HEK293 (cell line): ENCODE measurements around the gene OMA1.

Experiments
- CTCF ChIA-PET: fragments of 350-600 bp; formaldehyde crosslinking; extraction: SDS; loops from one replicate; lab custom pipeline; 2021; ENCODE audit warnings: antibody characterized with exemption; lab: Yijun Ruan, JAX
- POLR2A ChIA-PET: fragments of 300-600 bp; formaldehyde crosslinking; extraction: SDS; loops from one replicate; lab custom pipeline; 2020; ENCODE audit warnings: antibody characterized with exemption, inconsistent platforms; lab: Yijun Ruan, JAX
- H3K27ac ChIP-seq: fragments of 200-500 bp; sonication (Bioruptor generic); 2 replicates; pipeline ENCODE4 v1.5.1; 2014; ENCODE audit warnings: low read depth, low read length, control low read depth, inconsistent platforms; ENCODE audit errors: extremely low read depth
- H3K36me3 ChIP-seq, 2 experiments: fragments of 200-500 bp in 1 of 2; sonication (Bioruptor generic) in 1 of 2; 1 replicate in 1 of 2; 2 replicates in 1 of 2; pipeline ENCODE4 v1.5.1; 2014 to 2017; ENCODE audit warnings: inconsistent platforms in 2 of 2, low read length in 2 of 2; ENCODE audit not compliant: control insufficient read depth in 2 of 2, insufficient read depth in 1 of 2
- H3K4me1 ChIP-seq: fragments of 200-500 bp; sonication (Bioruptor generic); 2 replicates; pipeline ENCODE4 v1.5.1; 2014; ENCODE audit warnings: mild to moderate bottlenecking, low read length, inconsistent platforms; ENCODE audit not compliant: control insufficient read depth, insufficient read depth
- H3K4me3 ChIP-seq: 2 replicates; pipeline ENCODE4 v1.5.1; 2011; ENCODE audit warnings: low read depth, mild to moderate bottlenecking, control low read depth, low read length, moderate library complexity
- H3K9me3 ChIP-seq: fragments of 200-500 bp; sonication (Bioruptor generic); 2 replicates; pipeline ENCODE4 v1.5.1; 2014; ENCODE audit warnings: low read depth, low read length, inconsistent platforms; ENCODE audit not compliant: control insufficient read depth, insufficient read depth
- HOXA7 ChIP-seq: sonication (generic); formaldehyde crosslinking; IDR thresholded peaks from 2 replicates; pipeline ENCODE4 v1.8.1; 2022; ENCODE audit warnings: missing genetic modification reagents, borderline replicate concordance
- OVOL3 ChIP-seq: fragments of 450-650 bp; formaldehyde crosslinking; IDR thresholded peaks from 2 replicates; pipeline ENCODE4 v1.5.1; 2016; ENCODE audit warnings: missing biosample characterization, missing genetic modification characterization
- WT1 ChIP-seq: fragments of 450-650 bp; formaldehyde crosslinking; IDR thresholded peaks from 2 replicates; pipeline ENCODE4 v1.5.1; 2016; ENCODE audit warnings: missing biosample characterization, missing genetic modification characterization
- ZNF140 ChIP-seq: fragments of 450-650 bp; formaldehyde crosslinking; IDR thresholded peaks from 2 replicates; pipeline ENCODE4 v1.5.1; 2016; ENCODE audit warnings: missing biosample characterization, missing genetic modification characterization
- ZNF514 ChIP-seq: fragments of 450-650 bp; formaldehyde crosslinking; IDR thresholded peaks from 2 replicates; pipeline ENCODE4 v1.5.1; 2016; ENCODE audit warnings: missing biosample characterization, missing genetic modification characterization
- ZNF521 ChIP-seq: fragments of 450-650 bp; formaldehyde crosslinking; IDR thresholded peaks from 2 replicates; pipeline ENCODE4 v1.5.1; 2017; ENCODE audit warnings: missing biosample characterization, mild to moderate bottlenecking, missing genetic modification characterization
- ZNF549 ChIP-seq: fragments of 450-650 bp; IDR thresholded peaks from 2 replicates; pipeline ENCODE4 v1.5.1; 2018; ENCODE audit warnings: missing biosample characterization, missing genetic modification characterization, mild to moderate bottlenecking, inconsistent platforms, moderate library complexity
- ZNF555 ChIP-seq: fragments of 450-650 bp; formaldehyde crosslinking; conservative IDR thresholded peaks from 2 replicates; pipeline ENCODE4 v1.5.1; 2017; ENCODE audit warnings: missing biosample characterization, mild to moderate bottlenecking, missing genetic modification characterization, inconsistent platforms
- ZNF561 ChIP-seq: fragments of 450-650 bp; IDR thresholded peaks from 2 replicates; pipeline ENCODE4 v1.5.1; 2018; ENCODE audit warnings: missing biosample characterization, missing genetic modification characterization, borderline replicate concordance
- ZNF571 ChIP-seq: fragments of 450-650 bp; formaldehyde crosslinking; IDR thresholded peaks from 2 replicates; pipeline ENCODE4 v1.5.0; 2017; ENCODE audit warnings: missing biosample characterization, missing genetic modification characterization
- ZNF621 ChIP-seq: fragments of 450-650 bp; formaldehyde crosslinking; IDR thresholded peaks from 2 replicates; pipeline ENCODE4 v1.5.1; 2017; ENCODE audit warnings: missing biosample characterization, missing genetic modification characterization
- ZNF660 ChIP-seq: fragments of 450-650 bp; IDR thresholded peaks from 2 replicates; pipeline ENCODE4 v1.5.1; 2018; ENCODE audit warnings: missing biosample characterization, mild to moderate bottlenecking, missing genetic modification characterization
- ZNF677 ChIP-seq: fragments of 450-650 bp; IDR thresholded peaks from 2 replicates; pipeline ENCODE4 v1.5.0; 2018; ENCODE audit warnings: missing biosample characterization, mild to moderate bottlenecking, missing genetic modification characterization, moderate library complexity
- ZNF701 ChIP-seq: fragments of 450-650 bp; formaldehyde crosslinking; IDR thresholded peaks from 2 replicates; pipeline ENCODE4 v1.5.1; 2016; ENCODE audit warnings: missing biosample characterization, missing genetic modification characterization
- ZNF768 ChIP-seq: fragments of 450-650 bp; formaldehyde crosslinking; IDR thresholded peaks from 2 replicates; pipeline ENCODE4 v1.5.1; 2018; ENCODE audit warnings: missing biosample characterization, mild to moderate bottlenecking, missing genetic modification characterization
- TF ChIP-seq, protein P1 (sequence below): fragments of 450-650 bp; formaldehyde crosslinking; IDR thresholded peaks from 2 replicates; pipeline ENCODE4 v1.5.1; 2016; ENCODE audit warnings: missing biosample characterization, missing genetic modification characterization
- TF ChIP-seq, protein P2 (sequence below): fragments of 450-650 bp; formaldehyde crosslinking; IDR thresholded peaks from 2 replicates; pipeline ENCODE4 v1.5.1; 2016; ENCODE audit warnings: missing biosample characterization, missing genetic modification characterization, borderline replicate concordance
- TF ChIP-seq, protein P3 (sequence below): fragments of 450-650 bp; formaldehyde crosslinking; IDR thresholded peaks from 2 replicates; pipeline ENCODE4 v1.5.1; 2016; ENCODE audit warnings: missing biosample characterization, missing genetic modification characterization
- TF ChIP-seq, protein P4 (sequence below): fragments of 450-650 bp; formaldehyde crosslinking; IDR thresholded peaks from 2 replicates; pipeline ENCODE4 v1.5.1; 2016; ENCODE audit warnings: missing biosample characterization, missing genetic modification characterization, low read depth

The OMA1 gene

DNA sequence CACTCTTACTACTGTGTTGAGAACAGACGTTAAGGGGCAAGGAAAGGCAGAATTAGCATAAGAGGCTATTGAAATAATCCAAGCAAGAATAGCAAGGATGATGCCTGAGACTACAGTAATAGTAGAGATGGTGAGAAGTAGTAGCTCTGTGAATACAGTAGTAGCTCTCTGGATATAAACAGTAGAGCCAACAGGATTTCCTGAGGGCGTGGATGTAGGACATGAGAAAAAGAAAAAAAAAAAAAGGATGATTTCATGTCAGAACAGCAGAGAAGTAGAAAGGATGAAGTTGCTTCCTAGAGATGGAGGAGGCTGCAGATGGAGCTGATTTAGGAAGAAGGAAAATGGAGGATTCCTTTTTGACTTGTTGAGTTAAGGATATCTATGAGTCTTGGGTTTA lies 112.3 kb downstream of the OMA1 start:
- no peak overlapping the region for H3K27ac ChIP-seq
- H3K9me3 ChIP-seq, result no peaks in the 10 kb centered on the region
- no peak for TF ChIP-seq ZNF701 (tag by site-specific recombination)
- TF ChIP-seq, protein P1, sequence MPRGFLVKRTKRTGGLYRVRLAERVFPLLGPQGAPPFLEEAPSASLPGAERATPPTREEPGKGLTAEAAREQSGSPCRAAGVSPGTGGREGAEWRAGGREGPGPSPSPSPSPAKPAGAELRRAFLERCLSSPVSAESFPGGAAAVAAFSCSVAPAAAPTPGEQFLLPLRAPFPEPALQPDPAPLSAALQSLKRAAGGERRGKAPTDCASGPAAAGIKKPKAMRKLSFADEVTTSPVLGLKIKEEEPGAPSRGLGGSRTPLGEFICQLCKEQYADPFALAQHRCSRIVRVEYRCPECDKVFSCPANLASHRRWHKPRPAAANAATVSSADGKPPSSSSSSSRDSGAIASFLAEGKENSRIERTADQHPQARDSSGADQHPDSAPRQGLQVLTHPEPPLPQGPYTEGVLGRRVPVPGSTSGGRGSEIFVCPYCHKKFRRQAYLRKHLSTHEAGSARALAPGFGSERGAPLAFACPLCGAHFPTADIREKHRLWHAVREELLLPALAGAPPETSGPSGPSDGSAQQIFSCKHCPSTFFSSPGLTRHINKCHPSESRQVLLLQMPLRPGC, result no peak
- no peak for TF ChIP-seq ZNF571 (tag by site-specific recombination)
- no peak for TF ChIP-seq ZNF549 (tag by site-specific recombination)
- TF ChIP-seq ZNF561 (tag by site-specific recombination), result no peak
- TF ChIP-seq ZNF660, result no peak
- no peak for TF ChIP-seq ZNF514 (tag by site-specific recombination)
- TF ChIP-seq, protein P2, sequence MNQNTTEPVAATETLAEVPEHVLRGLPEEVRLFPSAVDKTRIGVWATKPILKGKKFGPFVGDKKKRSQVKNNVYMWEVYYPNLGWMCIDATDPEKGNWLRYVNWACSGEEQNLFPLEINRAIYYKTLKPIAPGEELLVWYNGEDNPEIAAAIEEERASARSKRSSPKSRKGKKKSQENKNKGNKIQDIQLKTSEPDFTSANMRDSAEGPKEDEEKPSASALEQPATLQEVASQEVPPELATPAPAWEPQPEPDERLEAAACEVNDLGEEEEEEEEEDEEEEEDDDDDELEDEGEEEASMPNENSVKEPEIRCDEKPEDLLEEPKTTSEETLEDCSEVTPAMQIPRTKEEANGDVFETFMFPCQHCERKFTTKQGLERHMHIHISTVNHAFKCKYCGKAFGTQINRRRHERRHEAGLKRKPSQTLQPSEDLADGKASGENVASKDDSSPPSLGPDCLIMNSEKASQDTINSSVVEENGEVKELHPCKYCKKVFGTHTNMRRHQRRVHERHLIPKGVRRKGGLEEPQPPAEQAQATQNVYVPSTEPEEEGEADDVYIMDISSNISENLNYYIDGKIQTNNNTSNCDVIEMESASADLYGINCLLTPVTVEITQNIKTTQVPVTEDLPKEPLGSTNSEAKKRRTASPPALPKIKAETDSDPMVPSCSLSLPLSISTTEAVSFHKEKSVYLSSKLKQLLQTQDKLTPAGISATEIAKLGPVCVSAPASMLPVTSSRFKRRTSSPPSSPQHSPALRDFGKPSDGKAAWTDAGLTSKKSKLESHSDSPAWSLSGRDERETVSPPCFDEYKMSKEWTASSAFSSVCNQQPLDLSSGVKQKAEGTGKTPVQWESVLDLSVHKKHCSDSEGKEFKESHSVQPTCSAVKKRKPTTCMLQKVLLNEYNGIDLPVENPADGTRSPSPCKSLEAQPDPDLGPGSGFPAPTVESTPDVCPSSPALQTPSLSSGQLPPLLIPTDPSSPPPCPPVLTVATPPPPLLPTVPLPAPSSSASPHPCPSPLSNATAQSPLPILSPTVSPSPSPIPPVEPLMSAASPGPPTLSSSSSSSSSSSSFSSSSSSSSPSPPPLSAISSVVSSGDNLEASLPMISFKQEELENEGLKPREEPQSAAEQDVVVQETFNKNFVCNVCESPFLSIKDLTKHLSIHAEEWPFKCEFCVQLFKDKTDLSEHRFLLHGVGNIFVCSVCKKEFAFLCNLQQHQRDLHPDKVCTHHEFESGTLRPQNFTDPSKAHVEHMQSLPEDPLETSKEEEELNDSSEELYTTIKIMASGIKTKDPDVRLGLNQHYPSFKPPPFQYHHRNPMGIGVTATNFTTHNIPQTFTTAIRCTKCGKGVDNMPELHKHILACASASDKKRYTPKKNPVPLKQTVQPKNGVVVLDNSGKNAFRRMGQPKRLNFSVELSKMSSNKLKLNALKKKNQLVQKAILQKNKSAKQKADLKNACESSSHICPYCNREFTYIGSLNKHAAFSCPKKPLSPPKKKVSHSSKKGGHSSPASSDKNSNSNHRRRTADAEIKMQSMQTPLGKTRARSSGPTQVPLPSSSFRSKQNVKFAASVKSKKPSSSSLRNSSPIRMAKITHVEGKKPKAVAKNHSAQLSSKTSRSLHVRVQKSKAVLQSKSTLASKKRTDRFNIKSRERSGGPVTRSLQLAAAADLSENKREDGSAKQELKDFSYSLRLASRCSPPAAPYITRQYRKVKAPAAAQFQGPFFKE (tag by site-specific recombination), result no peak
- TF ChIP-seq HOXA7 (CRISPR knock-in tag), result no peak
- TF ChIP-seq, protein P3, sequence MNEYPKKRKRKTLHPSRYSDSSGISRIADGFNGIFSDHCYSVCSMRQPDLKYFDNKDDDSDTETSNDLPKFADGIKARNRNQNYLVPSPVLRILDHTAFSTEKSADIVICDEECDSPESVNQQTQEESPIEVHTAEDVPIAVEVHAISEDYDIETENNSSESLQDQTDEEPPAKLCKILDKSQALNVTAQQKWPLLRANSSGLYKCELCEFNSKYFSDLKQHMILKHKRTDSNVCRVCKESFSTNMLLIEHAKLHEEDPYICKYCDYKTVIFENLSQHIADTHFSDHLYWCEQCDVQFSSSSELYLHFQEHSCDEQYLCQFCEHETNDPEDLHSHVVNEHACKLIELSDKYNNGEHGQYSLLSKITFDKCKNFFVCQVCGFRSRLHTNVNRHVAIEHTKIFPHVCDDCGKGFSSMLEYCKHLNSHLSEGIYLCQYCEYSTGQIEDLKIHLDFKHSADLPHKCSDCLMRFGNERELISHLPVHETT (tag by site-specific recombination), result no peak
- no peak for TF ChIP-seq OVOL3 (tag by site-specific recombination)
- no peak for TF ChIP-seq ZNF521 (tag by site-specific recombination)
- TF ChIP-seq ZNF621 (tag by site-specific recombination), result no peak
- no peak for TF ChIP-seq ZNF677
- TF ChIP-seq, protein P4, sequence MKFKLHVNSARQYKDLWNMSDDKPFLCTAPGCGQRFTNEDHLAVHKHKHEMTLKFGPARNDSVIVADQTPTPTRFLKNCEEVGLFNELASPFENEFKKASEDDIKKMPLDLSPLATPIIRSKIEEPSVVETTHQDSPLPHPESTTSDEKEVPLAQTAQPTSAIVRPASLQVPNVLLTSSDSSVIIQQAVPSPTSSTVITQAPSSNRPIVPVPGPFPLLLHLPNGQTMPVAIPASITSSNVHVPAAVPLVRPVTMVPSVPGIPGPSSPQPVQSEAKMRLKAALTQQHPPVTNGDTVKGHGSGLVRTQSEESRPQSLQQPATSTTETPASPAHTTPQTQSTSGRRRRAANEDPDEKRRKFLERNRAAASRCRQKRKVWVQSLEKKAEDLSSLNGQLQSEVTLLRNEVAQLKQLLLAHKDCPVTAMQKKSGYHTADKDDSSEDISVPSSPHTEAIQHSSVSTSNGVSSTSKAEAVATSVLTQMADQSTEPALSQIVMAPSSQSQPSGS (tag by site-specific recombination), result no peak
- no peak for TF ChIP-seq ZNF555 (tag by site-specific recombination)
- TF ChIP-seq ZNF140 (tag by site-specific recombination), result no peak
- TF ChIP-seq ZNF768 (tag by site-specific recombination), result no peak
- TF ChIP-seq WT1, result no peak
- H3K36me3 ChIP-seq, result no peaks in the 10 kb centered on the region
- POLR2A ChIA-PET, result interaction anchor here (0.5 to 0.7 kb wide), 2 partner anchors 13 to 17 kb away, joined by 5 to 7 read pairs; no protein-coding TSS in a partner anchor
- no peak overlapping the region for H3K4me3 ChIP-seq
- CTCF ChIA-PET, result interaction anchor here (0.7 kb wide), 1 partner anchor 44 kb away, joined by 3 read pairs; no protein-coding TSS in a partner anchor
- no peaks in the 10 kb centered on the region for H3K4me1 ChIP-seq
